Loucy (cell line): Measurements from ENCODE around the gene KLK1.

ENCODE experiments used
- EZH2phosphoT487 ChIP-seq: fragments of 200-600 bp; IDR thresholded peaks from 2 replicates; pipeline ENCODE4 v1.6.1; 2018; ENCODE audit warnings: antibody characterized with exemption, mild to moderate bottlenecking, moderate library complexity, borderline replicate concordance
- TF ChIP-seq, protein P1 (sequence below): fragments of 200-600 bp; sonication (generic); conservative IDR thresholded peaks from 2 replicates; pipeline ENCODE4 v1.5.1; 2014; ENCODE audit warnings: mild to moderate bottlenecking, antibody characterized with exemption, low read length

DNA sequence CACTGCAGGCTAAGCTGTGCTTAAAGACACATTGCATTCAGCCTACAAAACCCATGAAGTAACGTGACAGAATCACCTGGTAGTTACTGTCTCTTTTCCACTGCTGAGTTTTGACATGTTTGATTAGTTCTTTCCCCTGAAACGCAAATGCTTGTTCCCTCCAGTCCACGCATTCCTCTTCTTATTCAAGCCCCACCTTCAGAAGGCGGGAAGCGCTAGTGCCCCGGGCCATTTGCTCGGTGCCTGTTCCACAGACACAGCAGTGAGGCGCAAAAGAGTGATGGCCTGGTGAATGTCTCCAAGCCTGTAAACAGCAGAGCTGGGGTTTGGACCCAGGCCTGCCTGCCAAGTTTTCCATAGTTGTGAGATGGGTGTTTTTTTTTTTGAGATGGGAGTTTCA is 22.5 kb downstream of the KLK1 start:
- TF ChIP-seq, protein P1, sequence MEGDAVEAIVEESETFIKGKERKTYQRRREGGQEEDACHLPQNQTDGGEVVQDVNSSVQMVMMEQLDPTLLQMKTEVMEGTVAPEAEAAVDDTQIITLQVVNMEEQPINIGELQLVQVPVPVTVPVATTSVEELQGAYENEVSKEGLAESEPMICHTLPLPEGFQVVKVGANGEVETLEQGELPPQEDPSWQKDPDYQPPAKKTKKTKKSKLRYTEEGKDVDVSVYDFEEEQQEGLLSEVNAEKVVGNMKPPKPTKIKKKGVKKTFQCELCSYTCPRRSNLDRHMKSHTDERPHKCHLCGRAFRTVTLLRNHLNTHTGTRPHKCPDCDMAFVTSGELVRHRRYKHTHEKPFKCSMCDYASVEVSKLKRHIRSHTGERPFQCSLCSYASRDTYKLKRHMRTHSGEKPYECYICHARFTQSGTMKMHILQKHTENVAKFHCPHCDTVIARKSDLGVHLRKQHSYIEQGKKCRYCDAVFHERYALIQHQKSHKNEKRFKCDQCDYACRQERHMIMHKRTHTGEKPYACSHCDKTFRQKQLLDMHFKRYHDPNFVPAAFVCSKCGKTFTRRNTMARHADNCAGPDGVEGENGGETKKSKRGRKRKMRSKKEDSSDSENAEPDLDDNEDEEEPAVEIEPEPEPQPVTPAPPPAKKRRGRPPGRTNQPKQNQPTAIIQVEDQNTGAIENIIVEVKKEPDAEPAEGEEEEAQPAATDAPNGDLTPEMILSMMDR = no peak
- no peak for TF ChIP-seq EZH2phosphoT487
